ENCODE measurements around the gene WDR20. TPM values are rescaled to one million over a fixed set of nuclear protein-coding genes. Genes with fewer than 3 reads are reported as not detected.

The WDR20 gene
- total and polyA plus RNA-seq, 2 of the 4 experiments (the other 2 are of a cell fraction): 20.3 to 27.4 TPM

DNA sequence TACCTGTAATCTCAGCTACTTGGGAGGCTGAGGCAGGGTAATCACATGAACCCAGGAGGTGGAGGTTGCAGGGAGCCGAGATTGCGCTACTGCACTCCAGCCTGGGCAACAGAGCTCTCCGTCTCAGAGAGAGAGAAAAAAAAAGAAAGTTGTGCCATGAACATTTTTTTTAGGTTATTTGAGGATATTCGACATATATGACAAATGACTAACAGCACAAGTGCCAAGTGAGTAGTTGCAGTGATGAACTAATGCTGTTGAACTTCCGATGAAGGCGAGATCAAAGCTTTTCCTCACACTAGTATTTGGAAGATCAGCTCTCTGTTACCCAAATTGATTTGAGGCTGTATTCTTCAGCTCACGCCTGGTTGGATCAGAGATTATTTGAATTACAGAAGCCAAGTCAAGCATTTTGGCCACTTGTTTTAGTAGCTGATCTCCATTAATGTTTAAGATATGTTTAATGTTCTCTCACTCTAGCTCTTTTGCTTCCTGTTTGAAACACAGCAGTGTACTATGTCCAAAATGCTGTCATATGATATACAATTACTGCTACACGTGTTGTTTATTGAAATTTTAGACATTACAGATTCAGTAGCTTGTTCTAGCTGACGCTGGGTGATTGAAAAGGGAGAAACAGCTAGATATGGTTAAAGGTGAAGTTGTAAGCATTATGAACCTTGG is 43.4 kb downstream of the WDR20 start:
- Histone ChIP-seq H3K4me2 (ENCODE audit: low read depth, low read length) (no peak overlapping the region), H4K8ac (ENCODE audit: low read depth in 2 of 2, low read length in 2 of 2) (no peak overlapping the region), H2BK120ac (ENCODE audit: low read depth, low read length) (no peak overlapping the region), H2BK20ac (ENCODE audit: low read depth, low read length) (no peak overlapping the region), H3K4me1 (ENCODE audit: control insufficient read depth, insufficient read depth, low read length) (peaks cover 9% of the 10 kb centered on the region), H3K27me3 (ENCODE audit: control insufficient read depth, insufficient read depth, low read length) (no peaks in the 10 kb centered on the region), H3K23ac (ENCODE audit: low read depth, low read length) (no peak overlapping the region), H2AK5ac (ENCODE audit: low read depth, low read length) (no peak overlapping the region), H2BK5ac (ENCODE audit: low read depth, low read length, poor library complexity, severe bottlenecking) (no peak overlapping the region), H3K79me1 (ENCODE audit: low read depth in 1 of 2, low read length in 2 of 2) (peaks cover 46 to 80% of the 10 kb centered on the region in 2 experiments), H2BK15ac (ENCODE audit: low read depth, low read length) (no peak overlapping the region), H3K36me3 (ENCODE audit: control insufficient read depth, insufficient read depth, low read length) (peaks cover 1% of the 10 kb centered on the region; the same call in 1 of the 2 replicates), H3K27ac (ENCODE audit: insufficient read depth, low read length) (no peak overlapping the region), H2AK9ac (replicated peaks; ENCODE audit: low read depth, low read length, poor library complexity) (no peak overlapping the region), H4K20me1 (ENCODE audit: insufficient read depth, low read length) (peaks cover 73% of the 10 kb centered on the region), H3K18ac (ENCODE audit: low read depth, low read length) (no peak overlapping the region), H2AFZ (replicated peaks; ENCODE audit: low read length, poor library complexity) (no peak overlapping the region), H4K91ac (ENCODE audit: insufficient read depth, low read depth, low read length) (no peak overlapping the region), H3K9me3 (ENCODE audit: control insufficient read depth, insufficient read depth, low read length) (no peaks in the 10 kb centered on the region), H3K9me1 (ENCODE audit: insufficient read depth, low read length) (peaks cover 17% of the 10 kb centered on the region), H3K4me3 (ENCODE audit: insufficient read depth, low read depth, low read length) (no peak overlapping the region), H4K5ac (ENCODE audit: low read depth, low read length) (no peak overlapping the region), H3K9ac (ENCODE audit: low read depth, low read length) (no peak overlapping the region), H3K4ac (ENCODE audit: low read depth, low read length) (no peak overlapping the region), H3K14ac (replicated peaks; ENCODE audit: low read depth, low read length) (no peak overlapping the region), H3K56ac (ENCODE audit: extremely low read depth, insufficient read depth, low read length) (no peak overlapping the region)
- intact Hi-C loops (cut with micrococcal nuclease) (no loop called here), in situ Hi-C loops (cut with MboI; ENCODE audit: low sequenced_read_pairs) (no loop called here), dilution Hi-C loops (cut with HindIII; ENCODE audit: low sequenced_read_pairs, unreplicated experiment) (no loop called here)
- POLR2A ChIA-PET (ENCODE audit: unreplicated experiment): interaction anchor here (0.6 kb wide), 1 partner anchor 153 kb away, joined by 4 read pairs; no protein-coding TSS in a partner anchor
- no CpG with 5 or more reads among the region's 9 CpGs for WGBS, 2 experiments (ENCODE audit: extremely low coverage in 2 of 2, insufficient read length in 1 of 2)
- ATAC-seq (ENCODE audit: low read depth): no peak
- TF ChIP-seq CHD1 (IDR thresholded peaks at IDR 0.05; ENCODE audit: low read depth, low read length): no peak
- no peak for TF ChIP-seq NFE2L2 (IDR thresholded peaks at IDR 0.05; ENCODE audit: low read depth, low read length)
- no peak for TF ChIP-seq BHLHE40 (IDR thresholded peaks at IDR 0.05; ENCODE audit: low read depth, low read length)
- TF ChIP-seq FOS (IDR thresholded peaks at IDR 0.05; ENCODE audit: low read depth, low read length): no peak
- TF ChIP-seq SMC3 (IDR thresholded peaks at IDR 0.05; ENCODE audit: low read depth, low read length): no peak
- TF ChIP-seq, protein P1, sequence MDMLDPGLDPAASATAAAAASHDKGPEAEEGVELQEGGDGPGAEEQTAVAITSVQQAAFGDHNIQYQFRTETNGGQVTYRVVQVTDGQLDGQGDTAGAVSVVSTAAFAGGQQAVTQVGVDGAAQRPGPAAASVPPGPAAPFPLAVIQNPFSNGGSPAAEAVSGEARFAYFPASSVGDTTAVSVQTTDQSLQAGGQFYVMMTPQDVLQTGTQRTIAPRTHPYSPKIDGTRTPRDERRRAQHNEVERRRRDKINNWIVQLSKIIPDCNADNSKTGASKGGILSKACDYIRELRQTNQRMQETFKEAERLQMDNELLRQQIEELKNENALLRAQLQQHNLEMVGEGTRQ (IDR thresholded peaks at IDR 0.05; ENCODE audit: low read depth, low read length): no peak
- TF ChIP-seq MAFK (IDR thresholded peaks at IDR 0.05; ENCODE audit: low read depth, low read length): no peak
- TF ChIP-seq, protein P2, sequence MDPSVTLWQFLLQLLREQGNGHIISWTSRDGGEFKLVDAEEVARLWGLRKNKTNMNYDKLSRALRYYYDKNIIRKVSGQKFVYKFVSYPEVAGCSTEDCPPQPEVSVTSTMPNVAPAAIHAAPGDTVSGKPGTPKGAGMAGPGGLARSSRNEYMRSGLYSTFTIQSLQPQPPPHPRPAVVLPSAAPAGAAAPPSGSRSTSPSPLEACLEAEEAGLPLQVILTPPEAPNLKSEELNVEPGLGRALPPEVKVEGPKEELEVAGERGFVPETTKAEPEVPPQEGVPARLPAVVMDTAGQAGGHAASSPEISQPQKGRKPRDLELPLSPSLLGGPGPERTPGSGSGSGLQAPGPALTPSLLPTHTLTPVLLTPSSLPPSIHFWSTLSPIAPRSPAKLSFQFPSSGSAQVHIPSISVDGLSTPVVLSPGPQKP (IDR thresholded peaks at IDR 0.05; ENCODE audit: borderline replicate concordance, low read depth, low read length): no peak
- TF ChIP-seq MAZ (IDR thresholded peaks at IDR 0.05; ENCODE audit: borderline replicate concordance, low read depth, low read length): no peak
- TF ChIP-seq, protein P3, sequence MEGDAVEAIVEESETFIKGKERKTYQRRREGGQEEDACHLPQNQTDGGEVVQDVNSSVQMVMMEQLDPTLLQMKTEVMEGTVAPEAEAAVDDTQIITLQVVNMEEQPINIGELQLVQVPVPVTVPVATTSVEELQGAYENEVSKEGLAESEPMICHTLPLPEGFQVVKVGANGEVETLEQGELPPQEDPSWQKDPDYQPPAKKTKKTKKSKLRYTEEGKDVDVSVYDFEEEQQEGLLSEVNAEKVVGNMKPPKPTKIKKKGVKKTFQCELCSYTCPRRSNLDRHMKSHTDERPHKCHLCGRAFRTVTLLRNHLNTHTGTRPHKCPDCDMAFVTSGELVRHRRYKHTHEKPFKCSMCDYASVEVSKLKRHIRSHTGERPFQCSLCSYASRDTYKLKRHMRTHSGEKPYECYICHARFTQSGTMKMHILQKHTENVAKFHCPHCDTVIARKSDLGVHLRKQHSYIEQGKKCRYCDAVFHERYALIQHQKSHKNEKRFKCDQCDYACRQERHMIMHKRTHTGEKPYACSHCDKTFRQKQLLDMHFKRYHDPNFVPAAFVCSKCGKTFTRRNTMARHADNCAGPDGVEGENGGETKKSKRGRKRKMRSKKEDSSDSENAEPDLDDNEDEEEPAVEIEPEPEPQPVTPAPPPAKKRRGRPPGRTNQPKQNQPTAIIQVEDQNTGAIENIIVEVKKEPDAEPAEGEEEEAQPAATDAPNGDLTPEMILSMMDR (conservative IDR thresholded peaks at IDR 0.05; ENCODE audit: low read depth, low read length): no peak
- no peak for TF ChIP-seq RCOR1 (IDR thresholded peaks at IDR 0.05; ENCODE audit: insufficient replicate concordance, low read length)
- no peak for TF ChIP-seq MXI1 (IDR thresholded peaks at IDR 0.05; ENCODE audit: borderline replicate concordance, low read depth, low read length)
- no peak for TF ChIP-seq RFX5 (IDR thresholded peaks at IDR 0.05; ENCODE audit: low read depth, low read length)
- no peak for TF ChIP-seq POLR2A (IDR thresholded peaks at IDR 0.05; ENCODE audit: low read depth, low read length)
- no peak for TF ChIP-seq CEBPB (IDR thresholded peaks at IDR 0.05; ENCODE audit: low read depth, low read length)
- no peak for TF ChIP-seq RAD21 (IDR thresholded peaks at IDR 0.05; ENCODE audit: low read length)
- BruUV-seq (replicated peaks): no TSS peak
- DNase-seq: no peak
- CTCF ChIA-PET: interaction anchor here (0.6 kb wide), 1 partner anchor 46 kb away, joined by 7 read pairs; no protein-coding TSS in a partner anchor
